ENCODE results near the gene CAPG. TPM values are rescaled to one million over a fixed set of nuclear protein-coding genes. Genes with fewer than 3 reads are reported as not detected.

CAPG gene
- total RNA-seq, 1 experiment from 2014 or later = 202 TPM

DNA sequence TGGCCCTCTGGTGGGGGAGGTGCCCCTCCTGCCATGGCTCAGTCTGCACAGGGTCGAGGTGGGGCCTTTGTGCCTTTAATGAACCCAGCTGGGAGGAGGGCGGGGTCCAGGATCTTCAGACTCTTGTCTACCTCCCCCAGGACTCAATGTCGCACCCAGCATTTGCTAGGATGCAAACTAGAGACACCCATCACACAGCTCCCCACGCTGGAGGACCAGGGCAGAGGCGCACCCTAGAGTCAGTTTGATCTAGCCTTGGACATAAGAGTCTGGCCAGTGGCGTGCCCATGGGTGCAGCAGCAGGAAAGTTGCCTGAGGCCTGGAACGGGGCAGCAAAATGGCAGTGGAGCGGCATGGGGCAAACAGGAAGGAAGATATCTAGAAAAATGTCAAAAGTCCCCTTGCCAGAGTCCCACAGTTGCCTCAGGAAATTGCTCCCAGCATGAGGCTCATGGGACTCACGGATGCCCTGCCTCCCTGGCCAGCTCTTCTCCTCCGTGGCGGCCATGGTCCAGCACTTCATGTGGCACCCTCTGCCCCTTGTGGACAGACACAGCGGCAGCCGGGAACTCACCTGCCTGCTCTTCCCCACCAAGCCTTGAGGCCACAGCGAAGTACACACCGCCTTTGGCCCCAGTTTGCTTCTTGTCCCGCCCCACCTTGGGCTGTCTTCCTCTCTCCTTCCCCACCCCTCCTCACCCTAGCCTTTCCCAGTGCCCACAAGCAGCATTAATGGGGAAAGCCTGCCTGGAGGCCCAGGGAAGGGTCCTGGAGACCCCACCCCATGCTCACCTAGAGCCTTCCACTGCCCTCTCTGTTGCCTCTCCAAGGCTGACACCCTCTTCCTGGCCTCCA lies 26.0 kb upstream of the CAPG start:
- H3K4me1 ChIP-seq (ENCODE audit: control insufficient read depth, insufficient read depth, low read length) = peaks cover 70% of the 10 kb centered on the region
- POLR2A ChIA-PET = no interaction called here
- no peak overlapping the region for H3K4me3 ChIP-seq (ENCODE audit: low read depth in 2 of 2, low read length in 2 of 2)
- no peaks in the 10 kb centered on the region for H3K27me3 ChIP-seq (ENCODE audit: control insufficient read depth, insufficient read depth, low read length)
- TF ChIP-seq, protein P1, sequence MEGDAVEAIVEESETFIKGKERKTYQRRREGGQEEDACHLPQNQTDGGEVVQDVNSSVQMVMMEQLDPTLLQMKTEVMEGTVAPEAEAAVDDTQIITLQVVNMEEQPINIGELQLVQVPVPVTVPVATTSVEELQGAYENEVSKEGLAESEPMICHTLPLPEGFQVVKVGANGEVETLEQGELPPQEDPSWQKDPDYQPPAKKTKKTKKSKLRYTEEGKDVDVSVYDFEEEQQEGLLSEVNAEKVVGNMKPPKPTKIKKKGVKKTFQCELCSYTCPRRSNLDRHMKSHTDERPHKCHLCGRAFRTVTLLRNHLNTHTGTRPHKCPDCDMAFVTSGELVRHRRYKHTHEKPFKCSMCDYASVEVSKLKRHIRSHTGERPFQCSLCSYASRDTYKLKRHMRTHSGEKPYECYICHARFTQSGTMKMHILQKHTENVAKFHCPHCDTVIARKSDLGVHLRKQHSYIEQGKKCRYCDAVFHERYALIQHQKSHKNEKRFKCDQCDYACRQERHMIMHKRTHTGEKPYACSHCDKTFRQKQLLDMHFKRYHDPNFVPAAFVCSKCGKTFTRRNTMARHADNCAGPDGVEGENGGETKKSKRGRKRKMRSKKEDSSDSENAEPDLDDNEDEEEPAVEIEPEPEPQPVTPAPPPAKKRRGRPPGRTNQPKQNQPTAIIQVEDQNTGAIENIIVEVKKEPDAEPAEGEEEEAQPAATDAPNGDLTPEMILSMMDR (IDR thresholded peaks at IDR 0.05) = no peak; the same call in 1 of the 2 replicates
- TF ChIP-seq POLR2AphosphoS5 (IDR thresholded peaks at IDR 0.05; ENCODE audit: low read depth, low read length) (no peak), SIN3A (IDR thresholded peaks at IDR 0.05; ENCODE audit: borderline replicate concordance, insufficient read depth, low read depth, low read length) (no peak), TCF7L2 (IDR thresholded peaks at IDR 0.05; ENCODE audit: low read depth, low read length) (no peak)
- TF ChIP-seq, protein P2, sequence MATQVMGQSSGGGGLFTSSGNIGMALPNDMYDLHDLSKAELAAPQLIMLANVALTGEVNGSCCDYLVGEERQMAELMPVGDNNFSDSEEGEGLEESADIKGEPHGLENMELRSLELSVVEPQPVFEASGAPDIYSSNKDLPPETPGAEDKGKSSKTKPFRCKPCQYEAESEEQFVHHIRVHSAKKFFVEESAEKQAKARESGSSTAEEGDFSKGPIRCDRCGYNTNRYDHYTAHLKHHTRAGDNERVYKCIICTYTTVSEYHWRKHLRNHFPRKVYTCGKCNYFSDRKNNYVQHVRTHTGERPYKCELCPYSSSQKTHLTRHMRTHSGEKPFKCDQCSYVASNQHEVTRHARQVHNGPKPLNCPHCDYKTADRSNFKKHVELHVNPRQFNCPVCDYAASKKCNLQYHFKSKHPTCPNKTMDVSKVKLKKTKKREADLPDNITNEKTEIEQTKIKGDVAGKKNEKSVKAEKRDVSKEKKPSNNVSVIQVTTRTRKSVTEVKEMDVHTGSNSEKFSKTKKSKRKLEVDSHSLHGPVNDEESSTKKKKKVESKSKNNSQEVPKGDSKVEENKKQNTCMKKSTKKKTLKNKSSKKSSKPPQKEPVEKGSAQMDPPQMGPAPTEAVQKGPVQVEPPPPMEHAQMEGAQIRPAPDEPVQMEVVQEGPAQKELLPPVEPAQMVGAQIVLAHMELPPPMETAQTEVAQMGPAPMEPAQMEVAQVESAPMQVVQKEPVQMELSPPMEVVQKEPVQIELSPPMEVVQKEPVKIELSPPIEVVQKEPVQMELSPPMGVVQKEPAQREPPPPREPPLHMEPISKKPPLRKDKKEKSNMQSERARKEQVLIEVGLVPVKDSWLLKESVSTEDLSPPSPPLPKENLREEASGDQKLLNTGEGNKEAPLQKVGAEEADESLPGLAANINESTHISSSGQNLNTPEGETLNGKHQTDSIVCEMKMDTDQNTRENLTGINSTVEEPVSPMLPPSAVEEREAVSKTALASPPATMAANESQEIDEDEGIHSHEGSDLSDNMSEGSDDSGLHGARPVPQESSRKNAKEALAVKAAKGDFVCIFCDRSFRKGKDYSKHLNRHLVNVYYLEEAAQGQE (IDR thresholded peaks at IDR 0.05; ENCODE audit: insufficient read depth in 1 of 2, low read depth in 2 of 2, low read length in 1 of 2) = no peak
- H3K27ac ChIP-seq (ENCODE audit: low read length) = peak overlapping the region; percentile 91
- in situ Hi-C loops (cut with HindIII; ENCODE audit: low pct_unique_long_range_greater_than_20kb, low sequenced_read_pairs) = no loop called here
- H3K9me3 ChIP-seq (ENCODE audit: control insufficient read depth, insufficient read depth, low read depth, low read length) = no peaks in the 10 kb centered on the region
- no peak for DNase-seq (ENCODE audit: low read depth, low spot score)
- no peaks in the 10 kb centered on the region for H3K36me3 ChIP-seq (ENCODE audit: control insufficient read depth, insufficient read depth, low read length)
- CTCF ChIA-PET = interaction anchor here (0.6 kb wide), 1 partner anchor 70 kb away, joined by 6 read pairs; no protein-coding TSS in a partner anchor
- intact Hi-C loops (cut with micrococcal nuclease; ENCODE audit: unreplicated experiment) = no loop called here
- no peak for ATAC-seq
- no TSS peak for BruUV-seq (replicated peaks)

DNA sequence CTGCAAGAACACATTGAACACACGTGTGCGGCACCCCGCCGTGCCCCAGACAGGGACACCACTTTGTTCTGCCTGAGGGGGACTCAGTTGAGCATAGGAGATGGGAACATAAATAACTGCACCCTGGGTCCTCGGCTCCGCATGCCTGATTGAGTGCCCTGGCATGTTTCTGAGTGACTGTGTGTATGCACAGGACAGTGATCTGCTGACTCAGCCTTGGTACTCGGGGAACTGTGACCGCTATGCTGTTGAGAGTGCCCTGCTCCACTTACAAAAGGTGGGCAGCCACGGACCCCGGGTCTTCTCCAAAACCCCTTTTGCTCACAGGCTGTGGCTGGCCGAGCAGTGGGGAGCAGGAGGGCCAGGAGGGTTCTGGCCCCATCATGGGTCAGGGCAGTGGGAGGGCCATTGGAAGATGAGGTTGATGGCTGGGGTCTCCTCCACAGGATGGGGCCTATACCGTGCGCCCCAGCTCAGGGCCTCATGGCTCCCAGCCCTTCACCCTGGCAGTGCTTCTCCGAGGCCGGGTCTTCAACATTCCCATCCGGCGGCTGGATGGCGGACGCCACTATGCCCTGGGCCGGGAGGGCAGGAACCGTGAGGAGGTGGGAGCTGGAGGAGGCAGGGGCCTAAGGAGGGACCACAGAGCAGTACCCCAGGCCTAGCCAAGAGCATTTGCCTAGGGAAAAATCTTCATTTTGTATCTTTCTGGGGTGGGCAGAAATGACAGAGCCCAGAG lies 25.2 kb upstream of the CAPG start:
- Histone ChIP-seq H3K36me3 (ENCODE audit: control insufficient read depth, insufficient read depth, low read length) (no peaks in the 10 kb centered on the region), H3K27ac (ENCODE audit: low read length) (peak overlapping the region; percentile 91), H3K9me3 (ENCODE audit: control insufficient read depth, insufficient read depth, low read depth, low read length) (no peaks in the 10 kb centered on the region), H3K4me3 (ENCODE audit: low read depth in 2 of 2, low read length in 2 of 2) (no peak overlapping the region), H3K4me1 (ENCODE audit: control insufficient read depth, insufficient read depth, low read length) (peaks cover 75% of the 10 kb centered on the region), H3K27me3 (ENCODE audit: control insufficient read depth, insufficient read depth, low read length) (no peaks in the 10 kb centered on the region)
- ATAC-seq (no peak), DNase-seq (ENCODE audit: low read depth, low spot score) (no peak)
- TF ChIP-seq POLR2AphosphoS5 (IDR thresholded peaks at IDR 0.05; ENCODE audit: low read depth, low read length) (no peak), TCF7L2 (IDR thresholded peaks at IDR 0.05; ENCODE audit: low read depth, low read length) (no peak)
- no TSS peak for BruUV-seq (replicated peaks)
- in situ Hi-C loops (cut with HindIII; ENCODE audit: low pct_unique_long_range_greater_than_20kb, low sequenced_read_pairs) (no loop called here), intact Hi-C loops (cut with micrococcal nuclease; ENCODE audit: unreplicated experiment) (no loop called here)
- ChIA-PET POLR2A (no interaction called here), CTCF (interaction anchor here (0.7 kb wide), 1 partner anchor 44 kb away, joined by 5 read pairs; no protein-coding TSS in a partner anchor)

Measured in Panc1 (cell line).